DOHH2 (cell line): ENCODE measurements around the gene MMADHC.

Experiments
- H3F3A ChIP-seq: fragments of 200-600 bp; sonication (generic), shearing (Covaris generic); 2 replicates; pipeline ENCODE4 v1.6.0; 2016; ENCODE audit warnings: antibody characterized with exemption, mild to moderate bottlenecking; ENCODE audit not compliant: control insufficient read depth, insufficient read depth
- H3K27ac ChIP-seq: fragments of 200-600 bp; sonication (generic); 2 replicates; pipeline ENCODE4 v1.5.1; 2014; ENCODE audit warnings: low read depth, mild to moderate bottlenecking, low read length, moderate library complexity
- H3K27me3 ChIP-seq: fragments of 200-600 bp; sonication (generic); 2 replicates; pipeline ENCODE4 v1.6.1; 2014; ENCODE audit warnings: mild to moderate bottlenecking, low read length, mixed read lengths; ENCODE audit not compliant: control insufficient read depth
- H3K36me3 ChIP-seq: fragments of 200-600 bp; sonication (generic); 2 replicates; pipeline ENCODE4 v1.6.1; 2014; ENCODE audit warnings: mild to moderate bottlenecking, low read length, moderate library complexity, mixed read lengths; ENCODE audit not compliant: control insufficient read depth
- H3K4me1 ChIP-seq: fragments of 200-600 bp; sonication (generic); 2 replicates; pipeline ENCODE4 v1.6.1; 2014; ENCODE audit warnings: mild to moderate bottlenecking, low read length, mixed read lengths; ENCODE audit not compliant: control insufficient read depth
- H3K4me2 ChIP-seq: fragments of 200-600 bp; sonication (generic); 2 replicates; pipeline ENCODE4 v1.6.0; 2014; ENCODE audit warnings: mild to moderate bottlenecking, low read length, moderate library complexity
- H3K4me3 ChIP-seq: fragments of 200-600 bp; sonication (generic); 2 replicates; pipeline ENCODE4 v1.5.1; 2014; ENCODE audit warnings: mild to moderate bottlenecking, low read length, mixed read lengths
- H3K79me2 ChIP-seq: fragments of 200-600 bp; sonication (generic); 2 replicates; pipeline ENCODE4 v1.6.1; 2014; ENCODE audit warnings: mild to moderate bottlenecking, low read length, mixed read lengths; ENCODE audit not compliant: control insufficient read depth
- H3K9me2 ChIP-seq: fragments of 200-600 bp; sonication (generic); replicated peaks from 2 replicates; pipeline ENCODE4 v1.6.1; 2014; ENCODE audit warnings: mild to moderate bottlenecking, low read length, mixed read lengths; ENCODE audit not compliant: control insufficient read depth
- H3K9me3 ChIP-seq: fragments of 200-600 bp; sonication (generic); 2 replicates; pipeline ENCODE4 v1.6.1; 2014; ENCODE audit warnings: antibody characterized with exemption, low read length, mixed read lengths; ENCODE audit not compliant: control insufficient read depth, insufficient read depth
- H4K20me1 ChIP-seq: fragments of 200-600 bp; sonication (generic); 2 replicates; pipeline ENCODE4 v1.6.0; 2014; ENCODE audit warnings: low read depth, mild to moderate bottlenecking, antibody characterized with exemption, low read length, moderate library complexity; ENCODE audit not compliant: control insufficient read depth, insufficient read depth
- CTCF ChIP-seq: fragments of 200-600 bp; sonication (generic); IDR thresholded peaks from one replicate; pipeline ENCODE4 v1.5.1; 2014; ENCODE audit warnings: antibody characterized with exemption, mild to moderate bottlenecking, low read depth, low read length; ENCODE audit not compliant: poor library complexity, severe bottlenecking
- EZH2phosphoT487 ChIP-seq: fragments of 200-600 bp; sonication (generic); IDR thresholded peaks from 2 replicates; pipeline ENCODE4 v1.6.1; 2017; ENCODE audit warnings: borderline replicate concordance, mild to moderate bottlenecking, antibody characterized with exemption, low read length, moderate library complexity, mixed read lengths

Gene MMADHC

GRCh38 chr2:149536649-149537048 lies 50.9 kb downstream of the MMADHC start:
- no peaks in the 10 kb centered on the region for H3K36me3 ChIP-seq
- H3K9me3 ChIP-seq = no peaks in the 10 kb centered on the region
- no peak overlapping the region for H3K4me2 ChIP-seq
- H3F3A ChIP-seq = no peaks in the 10 kb centered on the region
- H3K4me1 ChIP-seq = no peaks in the 10 kb centered on the region
- no peak overlapping the region for H3K27ac ChIP-seq
- TF ChIP-seq CTCF = no peak
- no peak for TF ChIP-seq EZH2phosphoT487
- H3K9me2 ChIP-seq = no peaks in the 10 kb centered on the region
- H3K4me3 ChIP-seq = no peak overlapping the region
- H4K20me1 ChIP-seq = no peaks in the 10 kb centered on the region
- H3K79me2 ChIP-seq = no peaks in the 10 kb centered on the region
- peaks cover 7% of the 10 kb centered on the region; the same call in 1 of the 2 replicates for H3K27me3 ChIP-seq

- Histone ChIP-seq H3K4me3 (no peak overlapping the region), H3F3A (no peaks in the 10 kb centered on the region), H3K4me1 (no peaks in the 10 kb centered on the region), H4K20me1 (no peaks in the 10 kb centered on the region), H3K27ac (no peak overlapping the region), H3K4me2 (no peak overlapping the region), H3K9me2 (no peaks in the 10 kb centered on the region), H3K27me3 (0 out of 2 replicates have a peak, but pooled peaks cover 1% of the 10 kb centered on the region), H3K36me3 (no peaks in the 10 kb centered on the region), H3K79me2 (no peaks in the 10 kb centered on the region), H3K9me3 (no peaks in the 10 kb centered on the region)
- TF ChIP-seq EZH2phosphoT487 = no peak
- no peak for TF ChIP-seq CTCF
These were observed 52.9 kb downstream of the MMADHC start for GRCh38 chr2:149534674-149535073.

GRCh38 chr2:149528983-149529382 lies 58.6 kb downstream of the MMADHC start:
- H3K4me3 ChIP-seq = no peak overlapping the region
- H3K9me2 ChIP-seq = no peaks in the 10 kb centered on the region
- no peaks in the 10 kb centered on the region for H4K20me1 ChIP-seq
- no peaks in the 10 kb centered on the region for H3K9me3 ChIP-seq
- TF ChIP-seq EZH2phosphoT487 (no peak), CTCF (no peak)
- no peaks in the 10 kb centered on the region for H3K36me3 ChIP-seq
- no peaks in the 10 kb centered on the region for H3F3A ChIP-seq
- no peak overlapping the region for H3K4me2 ChIP-seq
- no peak overlapping the region for H3K27ac ChIP-seq
- no peaks in the 10 kb centered on the region for H3K79me2 ChIP-seq
- no peaks in the 10 kb centered on the region for H3K4me1 ChIP-seq
- no peaks in the 10 kb centered on the region; the same call in 1 of the 2 replicates for H3K27me3 ChIP-seq
